DOHH2 (cell line): ENCODE results near the gene SH2D3A.
A peak's percentile ranks its signal among the peaks of the same experiment; 100 is the strongest.

Experiments
- H3F3A ChIP-seq: fragments of 200-600 bp; sonication (generic), shearing (Covaris generic); 2 replicates; pipeline ENCODE4 v1.6.0; 2016; ENCODE audit warnings: antibody characterized with exemption, mild to moderate bottlenecking; ENCODE audit not compliant: control insufficient read depth, insufficient read depth
- H3K27ac ChIP-seq: fragments of 200-600 bp; sonication (generic); 2 replicates; pipeline ENCODE4 v1.5.1; 2014; ENCODE audit warnings: low read depth, mild to moderate bottlenecking, low read length, moderate library complexity
- H3K27me3 ChIP-seq: fragments of 200-600 bp; sonication (generic); 2 replicates; pipeline ENCODE4 v1.6.1; 2014; ENCODE audit warnings: mild to moderate bottlenecking, low read length, mixed read lengths; ENCODE audit not compliant: control insufficient read depth
- H3K36me3 ChIP-seq: fragments of 200-600 bp; sonication (generic); 2 replicates; pipeline ENCODE4 v1.6.1; 2014; ENCODE audit warnings: mild to moderate bottlenecking, low read length, moderate library complexity, mixed read lengths; ENCODE audit not compliant: control insufficient read depth
- H3K4me1 ChIP-seq: fragments of 200-600 bp; sonication (generic); 2 replicates; pipeline ENCODE4 v1.6.1; 2014; ENCODE audit warnings: mild to moderate bottlenecking, low read length, mixed read lengths; ENCODE audit not compliant: control insufficient read depth
- H3K4me2 ChIP-seq: fragments of 200-600 bp; sonication (generic); 2 replicates; pipeline ENCODE4 v1.6.0; 2014; ENCODE audit warnings: mild to moderate bottlenecking, low read length, moderate library complexity
- H3K4me3 ChIP-seq: fragments of 200-600 bp; sonication (generic); 2 replicates; pipeline ENCODE4 v1.5.1; 2014; ENCODE audit warnings: mild to moderate bottlenecking, low read length, mixed read lengths
- H3K79me2 ChIP-seq: fragments of 200-600 bp; sonication (generic); 2 replicates; pipeline ENCODE4 v1.6.1; 2014; ENCODE audit warnings: mild to moderate bottlenecking, low read length, mixed read lengths; ENCODE audit not compliant: control insufficient read depth
- H3K9me2 ChIP-seq: fragments of 200-600 bp; sonication (generic); replicated peaks from 2 replicates; pipeline ENCODE4 v1.6.1; 2014; ENCODE audit warnings: mild to moderate bottlenecking, low read length, mixed read lengths; ENCODE audit not compliant: control insufficient read depth
- H3K9me3 ChIP-seq: fragments of 200-600 bp; sonication (generic); 2 replicates; pipeline ENCODE4 v1.6.1; 2014; ENCODE audit warnings: antibody characterized with exemption, low read length, mixed read lengths; ENCODE audit not compliant: control insufficient read depth, insufficient read depth
- H4K20me1 ChIP-seq: fragments of 200-600 bp; sonication (generic); 2 replicates; pipeline ENCODE4 v1.6.0; 2014; ENCODE audit warnings: low read depth, mild to moderate bottlenecking, antibody characterized with exemption, low read length, moderate library complexity; ENCODE audit not compliant: control insufficient read depth, insufficient read depth
- EZH2phosphoT487 ChIP-seq: fragments of 200-600 bp; sonication (generic); IDR thresholded peaks from 2 replicates; pipeline ENCODE4 v1.6.1; 2017; ENCODE audit warnings: borderline replicate concordance, mild to moderate bottlenecking, antibody characterized with exemption, low read length, moderate library complexity, mixed read lengths
- TF ChIP-seq, protein P1 (sequence below): fragments of 200-600 bp; sonication (generic); IDR thresholded peaks from one replicate; pipeline ENCODE4 v1.5.1; 2014; ENCODE audit warnings: antibody characterized with exemption, mild to moderate bottlenecking, low read depth, low read length; ENCODE audit not compliant: poor library complexity, severe bottlenecking

The SH2D3A gene

DNA sequence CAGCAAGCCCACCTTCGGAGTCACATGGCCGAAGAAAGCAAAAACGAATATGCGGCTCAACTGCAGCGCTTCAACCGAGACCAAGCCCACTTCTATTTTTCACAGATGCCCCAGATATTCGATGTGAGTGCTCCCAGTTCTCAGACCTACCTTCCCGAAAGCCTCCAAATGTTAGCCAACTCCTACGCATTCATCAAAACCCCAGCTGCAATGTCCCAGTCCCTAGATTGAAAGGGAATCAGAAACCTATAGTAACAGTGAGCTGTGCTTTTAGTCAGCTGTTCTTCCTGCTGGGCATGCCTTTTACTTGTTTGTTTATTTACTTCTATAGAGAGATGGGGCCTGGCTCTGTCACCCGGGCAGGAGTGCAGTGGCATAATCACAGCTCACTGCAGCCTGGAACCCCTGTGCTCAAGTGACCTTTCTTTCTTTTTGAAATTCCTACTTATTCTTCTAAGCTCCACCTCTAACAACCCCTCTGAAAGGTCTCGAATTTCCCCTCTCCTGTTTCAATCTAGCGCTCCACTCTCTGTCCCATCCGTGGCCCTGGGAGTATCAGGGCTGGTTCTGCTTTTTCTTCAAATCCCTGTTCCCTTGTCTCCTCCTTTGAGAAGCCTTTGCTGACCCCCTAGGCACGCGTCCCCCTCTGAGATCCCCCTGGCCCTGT is 23.4 kb downstream of the SH2D3A start:
- Histone ChIP-seq H3K79me2 (no peaks in the 10 kb centered on the region), H3K9me3 (no peaks in the 10 kb centered on the region), H3K36me3 (0 out of 2 replicates have a peak, but pooled peaks cover 9% of the 10 kb centered on the region), H3K27ac (no peak overlapping the region), H4K20me1 (0 out of 2 replicates have a peak, but pooled peaks cover 3% of the 10 kb centered on the region), H3K9me2 (no peaks in the 10 kb centered on the region), H3K4me2 (no peak overlapping the region), H3K4me1 (peaks cover 26% of the 10 kb centered on the region), H3K4me3 (no peak overlapping the region), H3F3A (peaks cover 12% of the 10 kb centered on the region), H3K27me3 (no peaks in the 10 kb centered on the region)
- no peak for TF ChIP-seq EZH2phosphoT487
- TF ChIP-seq, protein P1, sequence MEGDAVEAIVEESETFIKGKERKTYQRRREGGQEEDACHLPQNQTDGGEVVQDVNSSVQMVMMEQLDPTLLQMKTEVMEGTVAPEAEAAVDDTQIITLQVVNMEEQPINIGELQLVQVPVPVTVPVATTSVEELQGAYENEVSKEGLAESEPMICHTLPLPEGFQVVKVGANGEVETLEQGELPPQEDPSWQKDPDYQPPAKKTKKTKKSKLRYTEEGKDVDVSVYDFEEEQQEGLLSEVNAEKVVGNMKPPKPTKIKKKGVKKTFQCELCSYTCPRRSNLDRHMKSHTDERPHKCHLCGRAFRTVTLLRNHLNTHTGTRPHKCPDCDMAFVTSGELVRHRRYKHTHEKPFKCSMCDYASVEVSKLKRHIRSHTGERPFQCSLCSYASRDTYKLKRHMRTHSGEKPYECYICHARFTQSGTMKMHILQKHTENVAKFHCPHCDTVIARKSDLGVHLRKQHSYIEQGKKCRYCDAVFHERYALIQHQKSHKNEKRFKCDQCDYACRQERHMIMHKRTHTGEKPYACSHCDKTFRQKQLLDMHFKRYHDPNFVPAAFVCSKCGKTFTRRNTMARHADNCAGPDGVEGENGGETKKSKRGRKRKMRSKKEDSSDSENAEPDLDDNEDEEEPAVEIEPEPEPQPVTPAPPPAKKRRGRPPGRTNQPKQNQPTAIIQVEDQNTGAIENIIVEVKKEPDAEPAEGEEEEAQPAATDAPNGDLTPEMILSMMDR = no peak

DNA sequence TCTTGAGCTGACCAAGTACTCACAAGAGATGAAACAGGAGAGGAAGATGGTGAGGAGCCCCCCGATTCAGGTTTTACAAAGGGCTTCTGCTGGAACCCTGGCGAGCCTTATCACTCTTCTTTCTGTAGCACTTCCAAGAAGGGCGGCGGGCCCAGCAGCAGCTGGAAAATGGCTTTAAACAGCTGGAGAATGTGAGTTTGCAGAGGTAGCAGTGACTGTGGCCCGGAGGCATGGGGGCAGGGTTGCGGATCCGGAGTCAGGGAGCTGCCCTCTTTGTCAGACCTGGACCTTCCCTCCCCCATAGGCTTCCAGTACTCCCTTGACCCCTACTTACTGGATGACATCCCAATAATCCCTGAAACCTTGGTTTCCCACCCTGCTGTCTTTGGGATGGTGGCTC is 24.2 kb downstream of the SH2D3A start:
- H3K4me3 ChIP-seq = no peak overlapping the region

DNA sequence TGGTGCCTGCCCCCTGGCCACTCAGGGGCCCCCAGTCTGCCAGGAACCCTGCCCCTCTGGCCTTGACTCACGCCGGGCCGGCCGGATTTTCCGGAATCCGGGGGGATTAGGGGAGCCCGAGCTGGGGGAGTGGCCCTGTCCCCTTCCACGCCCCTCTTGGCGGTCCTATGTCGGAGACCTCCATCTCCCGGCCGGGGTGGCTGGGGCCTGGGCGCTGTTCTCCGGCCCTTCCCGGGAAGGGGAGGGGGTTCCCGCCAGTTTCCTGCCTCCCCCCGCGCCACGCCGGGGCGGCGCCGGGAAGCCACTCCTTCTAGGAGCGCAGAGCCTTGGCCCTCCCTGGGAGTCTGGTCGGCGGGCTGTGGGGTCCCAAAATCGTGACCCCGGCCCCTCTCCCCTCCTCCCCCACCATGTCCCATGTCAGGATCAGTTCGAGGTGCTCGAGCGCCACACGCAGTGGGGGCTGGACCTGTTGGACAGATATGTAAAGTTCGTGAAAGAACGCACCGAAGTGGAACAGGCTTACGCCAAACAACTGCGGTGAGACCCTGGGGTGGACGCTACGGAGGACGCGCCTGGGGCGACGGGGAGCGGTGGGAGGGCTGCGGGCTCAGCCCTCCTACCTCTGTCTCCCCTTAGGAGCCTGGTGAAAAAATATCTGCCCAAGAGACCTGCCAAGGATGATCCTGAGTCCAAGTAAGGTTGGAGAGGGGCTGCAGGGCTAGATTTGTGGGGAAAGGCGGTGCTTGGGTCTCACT is 26.5 kb downstream of the SH2D3A start:
- Histone ChIP-seq H3K27me3 (no peaks in the 10 kb centered on the region), H3K9me2 (no peaks in the 10 kb centered on the region), H3K79me2 (peaks cover 9% of the 10 kb centered on the region), H3K4me3 (peak overlapping the region; percentile 90), H3K9me3 (no peaks in the 10 kb centered on the region), H3K4me2 (peak overlapping the region; percentile 96), H4K20me1 (0 out of 2 replicates have a peak, but pooled peaks cover 3% of the 10 kb centered on the region), H3K27ac (peak overlapping the region; percentile 50), H3K36me3 (0 out of 2 replicates have a peak, but pooled peaks cover 2% of the 10 kb centered on the region), H3K4me1 (peaks cover 48% of the 10 kb centered on the region), H3F3A (peaks cover 18% of the 10 kb centered on the region)
- TF ChIP-seq, protein P1 = no peak
- no peak for TF ChIP-seq EZH2phosphoT487

More for the DNA sequence above, 24.2 kb downstream of the SH2D3A start:
- Histone ChIP-seq H3K9me3 (no peaks in the 10 kb centered on the region), H3F3A (peaks cover 16% of the 10 kb centered on the region), H3K27me3 (no peaks in the 10 kb centered on the region), H3K4me2 (no peak overlapping the region), H3K9me2 (no peaks in the 10 kb centered on the region), H3K79me2 (no peaks in the 10 kb centered on the region), H3K27ac (no peak overlapping the region), H4K20me1 (0 out of 2 replicates have a peak, but pooled peaks cover 3% of the 10 kb centered on the region), H3K4me1 (peaks cover 34% of the 10 kb centered on the region), H3K36me3 (0 out of 2 replicates have a peak, but pooled peaks cover 7% of the 10 kb centered on the region)
- TF ChIP-seq, protein P1 = no peak
- TF ChIP-seq EZH2phosphoT487 = no peak
